HepG2 (cell line): ENCODE measurements around the gene TRPV4.

Experiments used
- NR2F1 ChIP-seq, 2 experiments: fragments of 450-650 bp in 1 of 2; formaldehyde crosslinking in 1 of 2; IDR thresholded peaks; 2 replicates each; pipeline versions ENCODE4 v1.5.0 to v1.6.1; 2016 to 2020; ENCODE audit warnings: mild to moderate bottlenecking in 1 of 2, missing compliant biosample characterization in 1 of 2, missing genetic modification reagents in 1 of 2, moderate library complexity in 1 of 2
- SRF ChIP-seq: IDR thresholded peaks from 2 replicates; pipeline ENCODE4 v1.6.1; 2011; ENCODE audit warnings: mild to moderate bottlenecking, low read depth, low read length, moderate library complexity

GRCh38 chr12:109808876-109809646 lies 24.1 kb downstream of the TRPV4 start:
- TF ChIP-seq SRF: no peak
- no peak for TF ChIP-seq NR2F1 (CRISPR knock-in tag; IDR thresholded peaks at IDR 0.05)
